Measurements from ENCODE around the gene SNUPN. TPM values are rescaled to one million over a fixed set of nuclear protein-coding genes. Genes with fewer than 3 reads are reported as not detected.

The SNUPN gene
- total RNA-seq, 1 experiment from 2014 or later, result 12.5 TPM

GRCh38 chr15:75631935-75632334 lies 6.4 kb upstream of the SNUPN start:
- no peaks in the 10 kb centered on the region for H3K36me3 Mint-ChIP-seq (ENCODE audit: insufficient read depth, unreplicated experiment)
- CTCF ChIA-PET, result no interaction called here
- Histone ChIP-seq H3K4me1 (0 out of 2 replicates have a peak, but pooled peaks cover 7% of the 10 kb centered on the region), H3K4me3 (ENCODE audit: low read depth, low read length) (no peak overlapping the region), H3K27me3 (replicated peaks; ENCODE audit: control insufficient read depth, insufficient read depth, low read length) (no peaks in the 10 kb centered on the region), H3K36me3 (ENCODE audit: control insufficient read depth, insufficient read depth, low read length) (no peaks in the 10 kb centered on the region), H3K9me3 (no peaks in the 10 kb centered on the region)
- H3K4me1 Mint-ChIP-seq (ENCODE audit: low read depth, unreplicated experiment), result no peaks in the 10 kb centered on the region
- no peak overlapping the region for H3K27ac Mint-ChIP-seq (ENCODE audit: unreplicated experiment)
- BruUV-seq (replicated peaks), result no TSS peak
- TF ChIP-seq, protein P1, sequence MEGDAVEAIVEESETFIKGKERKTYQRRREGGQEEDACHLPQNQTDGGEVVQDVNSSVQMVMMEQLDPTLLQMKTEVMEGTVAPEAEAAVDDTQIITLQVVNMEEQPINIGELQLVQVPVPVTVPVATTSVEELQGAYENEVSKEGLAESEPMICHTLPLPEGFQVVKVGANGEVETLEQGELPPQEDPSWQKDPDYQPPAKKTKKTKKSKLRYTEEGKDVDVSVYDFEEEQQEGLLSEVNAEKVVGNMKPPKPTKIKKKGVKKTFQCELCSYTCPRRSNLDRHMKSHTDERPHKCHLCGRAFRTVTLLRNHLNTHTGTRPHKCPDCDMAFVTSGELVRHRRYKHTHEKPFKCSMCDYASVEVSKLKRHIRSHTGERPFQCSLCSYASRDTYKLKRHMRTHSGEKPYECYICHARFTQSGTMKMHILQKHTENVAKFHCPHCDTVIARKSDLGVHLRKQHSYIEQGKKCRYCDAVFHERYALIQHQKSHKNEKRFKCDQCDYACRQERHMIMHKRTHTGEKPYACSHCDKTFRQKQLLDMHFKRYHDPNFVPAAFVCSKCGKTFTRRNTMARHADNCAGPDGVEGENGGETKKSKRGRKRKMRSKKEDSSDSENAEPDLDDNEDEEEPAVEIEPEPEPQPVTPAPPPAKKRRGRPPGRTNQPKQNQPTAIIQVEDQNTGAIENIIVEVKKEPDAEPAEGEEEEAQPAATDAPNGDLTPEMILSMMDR (IDR thresholded peaks at IDR 0.05; ENCODE audit: insufficient read depth in 1 of 2, low read depth in 1 of 2, low read length in 1 of 2, severe bottlenecking in 1 of 2, unreplicated experiment in 1 of 2), result no peak
- no peak overlapping the region for H3K4me3 Mint-ChIP-seq (ENCODE audit: unreplicated experiment)
- H3K27me3 Mint-ChIP-seq (ENCODE audit: insufficient read depth, unreplicated experiment), result no peaks in the 10 kb centered on the region
- no peaks in the 10 kb centered on the region for H3K9me3 Mint-ChIP-seq (ENCODE audit: unreplicated experiment)
- POLR2A ChIA-PET, result no interaction called here
- intact Hi-C loops (cut with micrococcal nuclease; ENCODE audit: unreplicated experiment), result no loop called here
- DNase-seq, result no peak

DNA sequence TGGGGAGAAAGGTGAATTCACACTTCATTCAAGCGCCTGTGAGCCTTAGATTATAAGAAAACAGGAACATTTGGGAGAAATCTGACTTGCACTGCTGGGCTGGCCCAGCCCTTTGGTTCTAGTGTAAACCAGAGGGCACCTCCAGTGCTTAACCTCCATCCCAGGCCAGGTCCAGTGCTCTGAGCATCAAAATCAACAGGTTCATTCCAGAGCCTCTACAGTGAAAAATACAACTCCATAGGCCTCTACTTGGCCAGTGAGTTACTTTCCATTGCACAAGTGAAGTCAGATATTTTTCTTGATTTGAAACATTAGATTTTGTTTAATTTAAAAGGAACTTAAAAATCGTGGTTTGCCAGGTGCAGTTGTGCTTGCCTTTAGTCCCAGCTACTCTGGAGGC lies 3.0 kb downstream of the SNUPN start:
- no peaks in the 10 kb centered on the region for H3K9me3 ChIP-seq
- H3K27me3 ChIP-seq (replicated peaks; ENCODE audit: control insufficient read depth, insufficient read depth, low read length), result no peaks in the 10 kb centered on the region
- intact Hi-C loops (cut with micrococcal nuclease; ENCODE audit: unreplicated experiment), result no loop called here
- DNase-seq, result no peak
- no peaks in the 10 kb centered on the region for H3K9me3 Mint-ChIP-seq (ENCODE audit: unreplicated experiment)
- no peaks in the 10 kb centered on the region for H3K27me3 Mint-ChIP-seq (ENCODE audit: insufficient read depth, unreplicated experiment)
- no peaks in the 10 kb centered on the region for H3K4me1 Mint-ChIP-seq (ENCODE audit: low read depth, unreplicated experiment)
- no peak overlapping the region for H3K4me3 ChIP-seq (ENCODE audit: low read depth, low read length)
- no peaks in the 10 kb centered on the region for H3K36me3 Mint-ChIP-seq (ENCODE audit: insufficient read depth, unreplicated experiment)
- CTCF ChIA-PET, result no interaction called here
- 0 out of 2 replicates have a peak, but pooled peaks cover 4% of the 10 kb centered on the region for H3K4me1 ChIP-seq
- no peak overlapping the region for H3K4me3 Mint-ChIP-seq (ENCODE audit: unreplicated experiment)
- TF ChIP-seq, protein P1 (IDR thresholded peaks at IDR 0.05; ENCODE audit: insufficient read depth in 1 of 2, low read depth in 1 of 2, low read length in 1 of 2, severe bottlenecking in 1 of 2, unreplicated experiment in 1 of 2), result no peak
- H3K36me3 ChIP-seq (ENCODE audit: control insufficient read depth, insufficient read depth, low read length), result no peaks in the 10 kb centered on the region
- H3K27ac Mint-ChIP-seq (ENCODE audit: unreplicated experiment), result no peak overlapping the region
- POLR2A ChIA-PET, result no interaction called here
- no TSS peak for BruUV-seq (replicated peaks)

DNA sequence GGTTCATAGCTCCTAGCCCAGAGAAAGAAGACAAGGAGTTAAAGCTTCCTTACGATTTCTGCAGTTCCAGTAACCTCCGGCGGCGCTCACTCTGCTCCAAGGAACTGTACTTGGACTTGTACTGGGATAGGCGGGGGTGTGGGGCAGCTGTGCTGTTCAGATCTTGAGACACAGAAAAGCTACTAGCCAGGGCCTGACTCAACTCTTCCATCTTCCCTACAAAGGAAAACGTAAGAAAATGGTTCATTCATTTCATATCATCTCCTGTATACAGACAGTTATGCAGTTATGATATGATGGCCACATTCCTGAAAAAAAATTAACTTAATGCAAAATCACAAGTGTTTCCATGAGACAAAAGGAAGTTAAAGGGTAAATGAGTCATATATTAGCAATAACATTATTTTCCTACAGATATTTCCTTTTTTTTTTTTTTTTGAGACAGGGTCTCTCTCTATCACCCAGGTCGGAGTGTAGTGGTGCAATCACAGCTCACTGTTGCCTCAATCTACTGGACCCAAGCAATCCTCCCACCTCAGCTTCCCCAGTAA lies 4.6 kb downstream of the SNUPN start:
- CTCF ChIA-PET, result no interaction called here
- no peak overlapping the region for H3K4me3 ChIP-seq (ENCODE audit: low read depth, low read length)
- BruUV-seq (replicated peaks), result no TSS peak
- Mint-ChIP-seq H3K9me3 (ENCODE audit: unreplicated experiment) (no peaks in the 10 kb centered on the region), H3K4me1 (ENCODE audit: low read depth, unreplicated experiment) (no peaks in the 10 kb centered on the region), H3K27me3 (ENCODE audit: insufficient read depth, unreplicated experiment) (no peaks in the 10 kb centered on the region), H3K27ac (ENCODE audit: unreplicated experiment) (no peak overlapping the region), H3K4me3 (ENCODE audit: unreplicated experiment) (no peak overlapping the region), H3K36me3 (ENCODE audit: insufficient read depth, unreplicated experiment) (peaks cover 1% of the 10 kb centered on the region)
- H3K4me1 ChIP-seq, result no peaks in the 10 kb centered on the region
- no peak for DNase-seq
- no peaks in the 10 kb centered on the region for H3K9me3 ChIP-seq
- TF ChIP-seq, protein P1 (IDR thresholded peaks at IDR 0.05; ENCODE audit: insufficient read depth in 1 of 2, low read depth in 1 of 2, low read length in 1 of 2, severe bottlenecking in 1 of 2, unreplicated experiment in 1 of 2), result no peak
- intact Hi-C loops (cut with micrococcal nuclease; ENCODE audit: unreplicated experiment), result no loop called here
- POLR2A ChIA-PET, result no interaction called here
- H3K36me3 ChIP-seq (ENCODE audit: control insufficient read depth, insufficient read depth, low read length), result peaks cover 1% of the 10 kb centered on the region; the same call in 1 of the 2 replicates
- H3K27me3 ChIP-seq (replicated peaks; ENCODE audit: control insufficient read depth, insufficient read depth, low read length), result no peaks in the 10 kb centered on the region

Data from Caco-2 (cell line).